ENCODE results near the gene BTBD2.

- TF ChIP-seq CTCF (IDR thresholded peaks at IDR 0.05; ENCODE audit: low read depth, low read length, missing input control) = no peak
- no peak for TF ChIP-seq GABPA (IDR thresholded peaks at IDR 0.05 in 1 of 2, conservative IDR thresholded peaks at IDR 0.05 in 1 of 2)
- no peak for TF ChIP-seq TAF1 (conservative IDR thresholded peaks at IDR 0.05)
- TF ChIP-seq RAD21 (IDR thresholded peaks at IDR 0.05) = no peak
- no peak for TF ChIP-seq EGR1 (IDR thresholded peaks at IDR 0.05; ENCODE audit: low read depth in 2 of 2)
- TF ChIP-seq MAX (IDR thresholded peaks at IDR 0.05) = no peak
- no peak for TF ChIP-seq SP1 (IDR thresholded peaks at IDR 0.05)
- TF ChIP-seq FOXA1 (IDR thresholded peaks at IDR 0.05) = no peak
- TF ChIP-seq JUND (IDR thresholded peaks at IDR 0.05) = no peak
- no peak for TF ChIP-seq YY1 (IDR thresholded peaks at IDR 0.05)
These were observed 20.1 kb upstream of the BTBD2 start for GRCh38 chr19:2035590-2035991.

Data from liver (tissue), 3 donors.